Occipital lobe (tissue), 2 donors: ENCODE measurements around the gene RAB36. TPM values are rescaled to one million over a fixed set of nuclear protein-coding genes. Genes with fewer than 3 reads are reported as not detected.
A peak's percentile ranks its signal among the peaks of the same experiment; 100 is the strongest.

Source experiments
- DNase-seq: peaks from one replicate; lab custom pipeline; 2025; lab: John Stamatoyannopoulos, UW
- total RNA-seq: library from RNA; depleted of rRNA; stranded (reverse); fragments of >200 nt; gene quantifications from one replicate; pipeline ENCODE4 v1.2.3, GENCODE V29; 2014

The RAB36 gene
- total RNA-seq, result 5.9 TPM

- DNase-seq, result peak; percentile 99
Measured at GRCh38 chr22:23144932-23145877, at the start of gene RAB36. Gene RAB36, plus strand, starts transcription at chr22:23145477. Its CDS starts 1,140 bp downstream, at chr22:23146617.

GRCh38 chr22:23095733-23096342 is 49.4 kb upstream of the RAB36 start:
- no peak for DNase-seq

- no peak for DNase-seq
Measured at GRCh38 chr22:23097412-23098229, 47.7 kb upstream of the RAB36 start.

GRCh38 chr22:23098230-23098705 is 47.0 kb upstream of the RAB36 start:
- no peak for DNase-seq

GRCh38 chr22:23098718-23099530 is 46.4 kb upstream of the RAB36 start:
- DNase-seq, result peak; percentile 63

- DNase-seq, result no peak
Measured at GRCh38 chr22:23099531-23099804, 45.8 kb upstream of the RAB36 start.

- DNase-seq, result no peak
Measured at GRCh38 chr22:23100124-23100801, 45.0 kb upstream of the RAB36 start.

- no peak for DNase-seq
Measured at GRCh38 chr22:23101524-23101923, 43.8 kb upstream of the RAB36 start.

- no peak for DNase-seq
Measured at GRCh38 chr22:23102002-23102655, 43.1 kb upstream of the RAB36 start.

GRCh38 chr22:23102776-23103175 is 42.5 kb upstream of the RAB36 start:
- no peak for DNase-seq

- DNase-seq, result no peak
Measured at GRCh38 chr22:23103199-23103954, 41.9 kb upstream of the RAB36 start.

- DNase-seq, result no peak
Measured at GRCh38 chr22:23104187-23104971, 40.9 kb upstream of the RAB36 start.

- DNase-seq, result no peak
Measured at GRCh38 chr22:23105304-23105703, 40.0 kb upstream of the RAB36 start.

GRCh38 chr22:23105919-23106318 is 39.4 kb upstream of the RAB36 start:
- no peak for DNase-seq

- DNase-seq, result no peak
Measured at GRCh38 chr22:23106344-23106743, 38.9 kb upstream of the RAB36 start.

GRCh38 chr22:23106906-23107367 is 38.3 kb upstream of the RAB36 start:
- no peak for DNase-seq

GRCh38 chr22:23107487-23108248 is 37.6 kb upstream of the RAB36 start:
- no peak for DNase-seq
